Measurements from ENCODE around the gene WWOX. TPM values are rescaled to one million over a fixed set of nuclear protein-coding genes. Genes with fewer than 3 reads are reported as not detected.

The WWOX gene
- total and polyA plus RNA-seq, 3 donors from 2014 or later, result 20.6 to 76.7 (median 64.1) TPM

DNA sequence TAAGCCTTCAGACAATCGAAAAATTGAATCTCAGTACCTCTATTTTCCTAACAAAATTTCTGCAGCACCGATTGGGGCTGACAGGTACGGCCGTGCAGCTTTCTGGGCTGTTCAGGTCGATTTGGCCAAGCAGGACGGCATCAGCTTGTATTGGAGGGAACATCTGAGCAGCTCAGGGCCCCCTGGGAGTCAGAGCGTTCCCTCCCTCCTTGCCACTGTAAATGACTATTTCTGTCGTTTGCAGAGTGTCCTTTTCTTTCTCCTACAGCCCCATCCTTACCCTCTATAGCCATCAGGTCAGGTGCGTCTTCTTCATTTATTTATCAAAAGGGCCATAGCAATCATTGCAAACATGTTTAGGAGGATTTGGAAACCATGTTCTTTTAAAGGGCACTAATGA, 731.1 kb downstream of the WWOX start:
- Histone ChIP-seq H3K27ac (no peak overlapping the region), H3K36me3 (ENCODE audit: low read depth, missing control alignments) (no peaks in the 10 kb centered on the region), H3K4me1 (no peaks in the 10 kb centered on the region), H3K9me3 (no peaks in the 10 kb centered on the region), H3K27me3 (no peaks in the 10 kb centered on the region), H3K4me3 (no peak overlapping the region)
- DNase-seq, result no peak
- 66 to 75% methylated on average over 9 of the region's 9 CpGs for WGBS, 2 donors
- TF ChIP-seq POLR2A (IDR thresholded peaks at IDR 0.05) (no peak), CTCF (IDR thresholded peaks at IDR 0.05) (no peak)
- intact Hi-C loops (cut with DNase I; ENCODE audit: low total_unique reads), result no loop called here

- Histone ChIP-seq H3K4me3 (no peak overlapping the region), H3K9me3 (no peaks in the 10 kb centered on the region), H3K36me3 (ENCODE audit: low read depth, missing control alignments) (no peaks in the 10 kb centered on the region), H3K27ac (no peak overlapping the region), H3K4me1 (no peaks in the 10 kb centered on the region), H3K27me3 (no peaks in the 10 kb centered on the region)
- intact Hi-C loops (cut with DNase I; ENCODE audit: low total_unique reads), result no loop called here
- TF ChIP-seq POLR2A (IDR thresholded peaks at IDR 0.05) (no peak), CTCF (IDR thresholded peaks at IDR 0.05) (no peak)
- WGBS, 2 donors, result 91 to 100% methylated on average over 2 of the region's 2 CpGs
- DNase-seq, result no peak
Measured at GRCh38 chr16:78832100-78832499, 732.6 kb downstream of the WWOX start.

- Histone ChIP-seq H3K9me3 (no peaks in the 10 kb centered on the region), H3K27me3 (no peaks in the 10 kb centered on the region), H3K4me3 (no peak overlapping the region), H3K4me1 (no peaks in the 10 kb centered on the region), H3K27ac (peak overlapping the region in 1 of 2 donors; percentile 28), H3K36me3 (ENCODE audit: low read depth, missing control alignments) (no peaks in the 10 kb centered on the region)
- WGBS, 2 donors, result 65 to 73% methylated on average over 8 of the region's 8 CpGs
- TF ChIP-seq CTCF (IDR thresholded peaks at IDR 0.05) (no peak), POLR2A (IDR thresholded peaks at IDR 0.05) (no peak)
- no peak for DNase-seq
- intact Hi-C loops (cut with DNase I; ENCODE audit: low total_unique reads), result no loop called here
Measured at GRCh38 chr16:78836802-78837491, 737.5 kb downstream of the WWOX start.

- no peak for DNase-seq
- Histone ChIP-seq H3K36me3 (ENCODE audit: low read depth, missing control alignments) (no peaks in the 10 kb centered on the region), H3K4me1 (no peaks in the 10 kb centered on the region), H3K27ac (no peak overlapping the region), H3K4me3 (no peak overlapping the region), H3K9me3 (no peaks in the 10 kb centered on the region), H3K27me3 (no peaks in the 10 kb centered on the region)
- TF ChIP-seq CTCF (IDR thresholded peaks at IDR 0.05) (no peak), POLR2A (IDR thresholded peaks at IDR 0.05) (no peak)
- intact Hi-C loops (cut with DNase I; ENCODE audit: low total_unique reads), result no loop called here
Measured at GRCh38 chr16:78837706-78838105, 738.3 kb downstream of the WWOX start.

DNA sequence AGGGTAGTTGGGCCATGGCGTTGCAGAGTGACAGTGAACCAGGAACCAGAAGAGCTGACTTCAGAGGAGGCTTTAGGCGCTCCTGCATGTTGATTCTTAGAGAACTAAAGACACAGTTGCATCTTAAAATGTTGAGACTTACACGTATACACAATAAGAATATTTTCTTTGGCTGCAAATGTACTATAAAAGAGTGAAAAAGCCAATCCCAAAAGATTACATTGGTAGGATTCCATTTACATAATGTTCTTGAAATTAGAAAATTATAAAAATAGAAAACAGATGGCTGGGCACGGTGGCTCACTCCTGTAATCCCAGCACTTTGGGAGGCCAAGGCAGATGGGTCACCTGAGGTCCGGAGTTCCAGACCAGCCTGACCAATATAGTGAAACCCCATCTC, 738.8 kb downstream of the WWOX start:
- TF ChIP-seq POLR2A (IDR thresholded peaks at IDR 0.05), result no peak
- TF ChIP-seq CTCF (IDR thresholded peaks at IDR 0.05), result no peak
- intact Hi-C loops (cut with DNase I; ENCODE audit: low total_unique reads), result no loop called here
- DNase-seq, result no peak

More for the DNA sequence above, 738.8 kb downstream of the WWOX start:
- WGBS, 2 donors, result 51 to 54% methylated on average over 5 of the region's 5 CpGs
- Histone ChIP-seq H3K27ac (no peak overlapping the region), H3K9me3 (no peaks in the 10 kb centered on the region), H3K36me3 (ENCODE audit: low read depth, missing control alignments) (no peaks in the 10 kb centered on the region), H3K4me3 (no peak overlapping the region), H3K4me1 (no peaks in the 10 kb centered on the region), H3K27me3 (no peaks in the 10 kb centered on the region)
